Activated CD4-positive, alpha-beta T cell treated with anti-CD3 and anti-CD28 coated beads for 48 hours (primary cell): Measurements from ENCODE around the gene COQ4.

Experiments used
- DNase-seq: peaks from one replicate; pipeline ENCODE4 v3.0.0-alpha.2; 2020

The COQ4 gene

GRCh38 chr9:128382261-128382660, 59.6 kb downstream of the COQ4 start:
- DNase-seq: no peak

GRCh38 chr9:128383007-128383753, 60.5 kb downstream of the COQ4 start:
- no peak for DNase-seq
